ENCODE results near the gene CHCHD10. TPM values are rescaled to one million over a fixed set of nuclear protein-coding genes. Genes with fewer than 3 reads are reported as not detected.

Gene CHCHD10
- total and polyA plus RNA-seq, 2 of the 13 experiments (the other 11 are each of a cell fraction or from before 2014, with no cell fraction given): 37.0 to 62.8 TPM

- TF ChIP-seq RAD51 (IDR thresholded peaks at IDR 0.05; ENCODE audit: borderline replicate concordance): no peak
- no peak for TF ChIP-seq ZBTB21 (CRISPR knock-in tag; IDR thresholded peaks at IDR 0.05)
- TF ChIP-seq RORA (CRISPR knock-in tag; IDR thresholded peaks at IDR 0.05): no peak
- no peak for TF ChIP-seq ZNF275 (CRISPR knock-in tag; IDR thresholded peaks at IDR 0.05; ENCODE audit: borderline replicate concordance)
- 0 out of 4 replicates have a peak, but pooled peaks of 1 of the 2 experiments have one; percentile 38 for TF ChIP-seq POLR2A (IDR thresholded peaks at IDR 0.05; ENCODE audit: insufficient read depth in 1 of 2, low read depth in 2 of 2, low read length in 2 of 2)
- TF ChIP-seq ZBTB39 (CRISPR knock-in tag; IDR thresholded peaks at IDR 0.05): no peak
- no peak for TF ChIP-seq ZBTB43 (CRISPR knock-in tag; conservative IDR thresholded peaks at IDR 0.05)
Measured at GRCh38 chr22:23778577-23778900, 10.8 kb upstream of the CHCHD10 start (continued).

- Histone ChIP-seq H3K36me3 (replicated peaks in 1 of 2; ENCODE audit: control insufficient read depth in 1 of 2, insufficient read depth in 2 of 2, low read length in 2 of 2) (no peaks in the 10 kb centered on the region), H3K4me1 (ENCODE audit: insufficient read depth, low read length) (peaks cover 70% of the 10 kb centered on the region), H3K27ac (ENCODE audit: extremely low read length, insufficient read depth, low read length) (no peak overlapping the region), H3K4me3 (replicated peaks in 1 of 3; ENCODE audit: insufficient read depth in 1 of 3, low read depth in 2 of 3, low read length in 3 of 3) (no peak overlapping the region; a peak in 1 of 6 replicates), H3K27me3 (ENCODE audit: control insufficient read depth in 1 of 2, insufficient read depth in 2 of 2, low read length in 2 of 2) (no peaks in the 10 kb centered on the region; a peak in 1 of 5 replicates), H2AFZ (ENCODE audit: low read length) (no peak overlapping the region), H3K9ac (ENCODE audit: insufficient read depth, low read depth, low read length) (no peak overlapping the region; the same call in 1 of the 2 replicates), H3K79me2 (ENCODE audit: insufficient read depth, low read length) (peaks cover 2% of the 10 kb centered on the region), H4K20me1 (ENCODE audit: insufficient read depth, low read length) (no peaks in the 10 kb centered on the region), H3K4me2 (ENCODE audit: low read depth, low read length) (peak overlapping the region; percentile 30), H3K9me3 (ENCODE audit: low read length) (no peaks in the 10 kb centered on the region)
- peak; percentile 95 for TF ChIP-seq ZNF768 (CRISPR knock-in tag; IDR thresholded peaks at IDR 0.05)
- TF ChIP-seq SRSF1 (optimal IDR thresholded peaks at IDR 0.05; ENCODE audit: low read depth, low read length): no peak
- TF ChIP-seq ZBTB1 (CRISPR knock-in tag; IDR thresholded peaks at IDR 0.05; ENCODE audit: borderline replicate concordance): no peak
- TF ChIP-seq ZNF317 (CRISPR knock-in tag; IDR thresholded peaks at IDR 0.05): no peak
- no peak for TF ChIP-seq CEBPZ (IDR thresholded peaks at IDR 0.05; ENCODE audit: low read length)
- TF ChIP-seq POLR2AphosphoS2 (IDR thresholded peaks at IDR 0.05; ENCODE audit: low read depth, low read length): no peak
- no peak for ATAC-seq
- in situ Hi-C loops (cut with HindIII; ENCODE audit: extremely low pct_ligation_motif_present, low pct_unique_long_range_greater_than_20kb): no loop called here
- WGBS (ENCODE audit: low lambda C conversion rate): 82% methylated on average over 5 of the region's 11 CpGs
- BruUV-seq (replicated peaks): no TSS peak
- DNase-seq (ENCODE audit: low spot score): no peak
- intact Hi-C loops (cut with micrococcal nuclease; ENCODE audit: unreplicated experiment): no loop called here
- ChIA-PET CTCF (ENCODE audit: low intra/inter-chr PET ratio, low total read pairs) (no interaction called here), POLR2A (interaction anchor here (0.9 to 6.6 kb wide), 3 partner anchors 9 to 79 kb away, joined by 5 to 201 read pairs (median 10); partner anchors contain the start of genes CHCHD10 and SMARCB1)
- FAIRE-seq: no peak
Measured at GRCh38 chr22:23777776-23778576, 10.2 kb upstream of the CHCHD10 start.
